ENCODE data around the gene ITPR3. TPM values are rescaled to one million over a fixed set of nuclear protein-coding genes. Genes with fewer than 3 reads are reported as not detected.

The ITPR3 gene
- total and polyA plus RNA-seq, 3 donors from 2014 or later, result 58.2 to 146 (median 80.3) TPM

DNA sequence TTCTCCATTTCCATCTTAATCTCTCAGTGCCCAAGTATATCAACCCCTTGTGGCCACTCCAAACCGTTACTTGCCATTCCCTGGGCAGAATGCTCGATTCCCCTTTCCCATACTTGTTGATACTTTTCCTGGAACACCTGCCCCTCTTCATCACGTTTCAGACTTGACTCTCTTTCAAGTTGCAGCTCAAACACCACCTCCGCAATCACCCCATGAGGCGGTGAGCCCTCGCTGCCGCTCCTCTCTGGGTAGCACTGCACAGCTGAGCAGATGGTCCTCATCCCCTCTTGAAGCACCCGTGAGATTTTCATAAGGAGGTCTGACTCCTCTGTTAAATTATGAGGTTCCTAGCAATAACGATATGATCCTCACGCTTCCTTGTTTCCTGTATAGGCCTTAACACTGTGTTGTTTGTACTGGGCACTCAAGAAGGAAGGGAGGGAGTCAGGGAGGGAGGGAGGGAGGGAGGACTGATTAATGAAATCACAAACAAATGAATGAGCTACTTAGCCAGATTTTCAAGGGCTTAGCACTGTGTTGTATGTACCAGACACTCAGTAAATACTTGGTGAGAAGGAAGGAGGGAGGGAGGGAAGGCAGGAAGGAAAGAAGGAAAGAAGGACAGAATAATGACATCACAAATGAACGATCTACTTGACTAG, 98.3 kb downstream of the ITPR3 start:
- intact Hi-C loops (cut with DNase I; ENCODE audit: low total_unique reads), result no loop called here
- peaks cover 4% of the 10 kb centered on the region for H3K4me1 ChIP-seq
- no peaks in the 10 kb centered on the region for H3K36me3 ChIP-seq (ENCODE audit: low read depth, missing control alignments)
- no peaks in the 10 kb centered on the region for H3K27me3 ChIP-seq
- DNase-seq, result no peak
- WGBS, 2 donors, result 88 to 89% methylated on average over 11 of the region's 11 CpGs
- TF ChIP-seq POLR2A (IDR thresholded peaks at IDR 0.05) (no peak), CTCF (IDR thresholded peaks at IDR 0.05) (no peak)
- no peak overlapping the region for H3K4me3 ChIP-seq
- H3K9me3 ChIP-seq, result no peaks in the 10 kb centered on the region
- no peak overlapping the region for H3K27ac ChIP-seq

GRCh38 chr6:33720998-33721397, 99.9 kb downstream of the ITPR3 start:
- Histone ChIP-seq H3K27me3 (no peaks in the 10 kb centered on the region), H3K4me1 (peaks cover 4% of the 10 kb centered on the region), H3K36me3 (ENCODE audit: low read depth, missing control alignments) (no peaks in the 10 kb centered on the region), H3K4me3 (no peak overlapping the region), H3K9me3 (no peaks in the 10 kb centered on the region), H3K27ac (no peak overlapping the region)
- WGBS, 2 donors, result 92 to 93% methylated on average over 1 of the region's 1 CpG
- no peak for DNase-seq
- intact Hi-C loops (cut with DNase I; ENCODE audit: low total_unique reads), result no loop called here
- TF ChIP-seq CTCF (IDR thresholded peaks at IDR 0.05), result no peak
- TF ChIP-seq POLR2A (IDR thresholded peaks at IDR 0.05), result no peak

- Histone ChIP-seq H3K4me3 (no peak overlapping the region), H3K36me3 (ENCODE audit: low read depth, missing control alignments) (no peaks in the 10 kb centered on the region), H3K27ac (no peak overlapping the region), H3K27me3 (no peaks in the 10 kb centered on the region), H3K4me1 (peaks cover 4% of the 10 kb centered on the region), H3K9me3 (no peaks in the 10 kb centered on the region)
- intact Hi-C loops (cut with DNase I; ENCODE audit: low total_unique reads), result no loop called here
- DNase-seq, result no peak
- WGBS, 2 donors, result 62 to 78% methylated on average over 5 of the region's 5 CpGs
- TF ChIP-seq POLR2A (IDR thresholded peaks at IDR 0.05) (no peak), CTCF (IDR thresholded peaks at IDR 0.05) (no peak)
These were observed 100.4 kb downstream of the ITPR3 start for GRCh38 chr6:33721508-33721907.

DNA sequence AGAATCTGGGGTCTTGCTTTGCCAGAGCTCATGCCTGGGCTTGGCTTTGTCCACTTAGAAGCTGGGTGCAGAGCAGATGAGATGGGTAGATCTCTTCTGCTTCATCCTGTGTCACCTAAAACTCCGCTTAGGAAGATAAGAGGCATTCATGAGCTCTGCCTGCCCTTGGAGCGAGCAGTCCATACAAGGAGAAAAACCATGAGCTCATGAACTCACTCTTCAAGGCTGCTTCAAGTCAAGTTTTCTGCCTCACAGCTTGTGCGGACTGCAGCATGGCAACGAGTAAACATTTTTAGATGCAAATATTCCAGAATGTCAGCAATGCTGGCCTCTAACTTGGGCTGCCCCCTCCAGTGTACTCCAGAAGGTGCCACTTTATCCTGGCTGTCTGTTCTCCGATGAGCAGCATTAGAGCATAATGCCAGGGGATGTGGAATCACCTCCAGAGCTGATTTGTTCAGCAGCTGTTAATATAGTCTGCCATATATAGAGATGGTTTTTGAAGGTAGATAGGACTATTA, 101.0 kb downstream of the ITPR3 start:
- Histone ChIP-seq H3K27ac (no peak overlapping the region), H3K27me3 (no peaks in the 10 kb centered on the region), H3K4me1 (peaks cover 4% of the 10 kb centered on the region), H3K36me3 (ENCODE audit: low read depth, missing control alignments) (no peaks in the 10 kb centered on the region), H3K4me3 (no peak overlapping the region), H3K9me3 (no peaks in the 10 kb centered on the region)
- intact Hi-C loops (cut with DNase I; ENCODE audit: low total_unique reads), result no loop called here
- WGBS, 2 donors, result 90 to 92% methylated on average over 5 of the region's 5 CpGs
- no peak for TF ChIP-seq CTCF (IDR thresholded peaks at IDR 0.05)
- TF ChIP-seq POLR2A (IDR thresholded peaks at IDR 0.05), result no peak
- DNase-seq, result no peak
